ENCODE data around the gene OSBPL8.

GRCh38 chr12:76445462-76445861 lies 114.1 kb downstream of the OSBPL8 start:
- no peak for TF ChIP-seq EZH2phosphoT487 (IDR thresholded peaks at IDR 0.05; ENCODE audit: low read depth, severe bottlenecking, unreplicated experiment)
- TF ChIP-seq CTCF (IDR thresholded peaks at IDR 0.05; ENCODE audit: poor library complexity) = no peak
- no peak for TF ChIP-seq EZH2 (IDR thresholded peaks at IDR 0.05; ENCODE audit: borderline replicate concordance)
